Measurements from ENCODE around the gene PTPN9.
"Not testable (repeated sequence)": the region's sequence is repeated elsewhere in the genome, so short reads cannot be mapped to it uniquely, and the experiment has no call there.

The PTPN9 gene

GRCh38 chr15:75453703-75454470, 125.2 kb downstream of the PTPN9 start:
- peak; percentile 100 for DNase-seq (ENCODE audit: low read depth)

DNA sequence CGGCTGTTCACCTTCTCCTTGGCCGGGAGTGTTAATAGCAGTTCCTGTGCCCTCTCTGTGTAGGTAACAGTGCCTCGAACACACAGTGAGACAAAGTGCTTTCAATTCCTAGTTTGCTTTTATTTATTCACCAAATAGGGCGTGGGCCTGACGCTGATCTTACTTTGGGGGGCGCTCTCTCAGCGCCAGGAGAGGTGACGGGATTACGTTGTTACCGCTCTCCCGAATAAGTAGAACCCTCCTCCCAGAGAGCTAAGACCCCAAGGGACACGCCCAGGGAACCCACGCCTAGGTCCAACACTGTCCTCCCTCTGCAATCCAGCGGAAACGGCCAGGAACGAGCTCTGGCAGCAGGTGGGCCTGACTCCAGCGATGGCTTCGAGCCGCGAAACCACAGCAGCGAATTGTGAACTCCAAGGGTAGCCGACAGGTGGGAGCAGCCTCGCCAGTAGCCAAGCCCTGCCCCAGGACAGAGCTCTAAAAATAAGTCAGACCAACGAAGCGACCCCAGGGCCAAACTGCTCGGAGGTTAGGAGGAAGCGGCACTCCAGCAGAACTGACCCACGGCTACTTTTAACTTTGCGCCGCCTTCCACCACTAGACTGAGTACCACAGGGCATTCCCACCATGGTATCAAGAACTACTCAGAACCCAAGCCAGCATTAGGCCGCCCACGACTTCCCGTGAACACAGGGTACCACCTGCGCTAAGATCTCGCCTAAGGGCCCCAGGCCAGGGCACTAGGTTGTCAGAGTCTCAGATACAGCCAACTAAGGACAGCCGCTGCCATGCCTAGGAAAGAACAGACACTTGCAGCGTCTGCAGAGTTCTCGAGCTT, 126.0 kb downstream of the PTPN9 start:
- no peak for DNase-seq (ENCODE audit: low read depth)

GRCh38 chr15:75452364-75452864, 126.7 kb downstream of the PTPN9 start:
- DNase-seq (ENCODE audit: low read depth) = peak; percentile 71

DNA sequence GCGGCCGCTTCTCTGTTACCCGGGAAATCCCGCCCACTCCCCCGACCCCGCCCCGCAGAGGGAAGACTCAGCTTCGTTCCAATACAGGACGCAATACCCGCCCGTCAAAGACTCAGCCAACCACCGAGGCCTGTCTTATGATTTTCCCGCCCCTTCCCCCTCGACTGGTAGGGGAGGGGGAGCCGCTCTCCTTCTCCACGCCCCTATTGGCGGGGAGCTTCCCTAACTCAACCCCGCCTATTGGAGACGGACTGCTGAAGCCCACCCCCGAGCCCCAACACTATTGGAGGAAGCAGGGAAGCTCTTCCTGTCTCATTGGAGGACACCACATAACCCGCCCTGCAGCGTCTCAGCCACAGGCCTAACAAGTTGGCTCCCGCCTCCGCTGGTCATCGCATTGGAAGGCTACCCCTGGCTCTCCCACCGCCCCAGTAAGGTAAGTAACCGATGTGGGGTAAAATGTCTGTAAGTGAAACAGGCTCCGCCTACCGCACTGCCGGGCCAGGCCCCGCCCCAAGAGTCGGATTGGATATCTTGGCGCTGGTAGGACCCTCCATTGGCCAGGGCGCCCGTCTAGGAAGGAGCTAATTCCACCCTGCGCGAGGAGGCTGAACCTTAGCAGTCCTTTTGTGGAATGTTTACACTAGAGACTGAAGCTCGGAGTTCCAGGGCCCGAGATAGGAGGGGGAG, 127.3 kb downstream of the PTPN9 start, which contains the start of gene SIN3A:
SIN3A (minus strand) TSS at position 17 of the 690 bp plus-strand sequence. CDS start 21,315 bp downstream, outside the sequence.
- peak; percentile 100 for DNase-seq (ENCODE audit: low read depth)

DNA sequence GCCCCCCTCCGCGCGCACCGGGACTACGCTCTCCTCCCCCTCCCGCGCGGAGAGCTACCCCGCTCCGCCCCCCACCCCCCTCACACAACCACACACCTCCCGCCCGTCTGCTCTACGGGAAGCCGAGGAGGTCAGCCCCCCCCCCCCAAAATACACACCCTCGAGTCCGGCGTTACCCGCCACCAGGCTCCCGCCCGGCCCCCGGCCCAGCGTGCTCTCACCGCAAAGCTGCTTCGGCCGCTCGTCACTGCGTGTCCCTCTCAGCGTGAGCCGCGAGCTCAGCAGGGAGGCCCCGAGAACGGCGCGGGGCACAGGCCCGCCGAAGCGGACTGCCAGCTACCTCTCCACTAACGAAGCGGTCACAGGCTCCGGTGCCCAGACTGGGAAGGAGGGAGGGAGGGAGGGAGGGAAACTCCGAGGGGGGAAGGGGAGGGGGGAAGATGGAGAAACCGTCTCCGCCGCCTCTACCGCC, 127.9 kb downstream of the PTPN9 start:
- no peak for DNase-seq (ENCODE audit: low read depth)

GRCh38 chr15:75450307-75451201, 128.6 kb downstream of the PTPN9 start:
- peak; percentile 95 for DNase-seq (ENCODE audit: low read depth)

- DNase-seq (ENCODE audit: low read depth) = no peak
Measured at GRCh38 chr15:75449585-75450306, 129.4 kb downstream of the PTPN9 start.

DNA sequence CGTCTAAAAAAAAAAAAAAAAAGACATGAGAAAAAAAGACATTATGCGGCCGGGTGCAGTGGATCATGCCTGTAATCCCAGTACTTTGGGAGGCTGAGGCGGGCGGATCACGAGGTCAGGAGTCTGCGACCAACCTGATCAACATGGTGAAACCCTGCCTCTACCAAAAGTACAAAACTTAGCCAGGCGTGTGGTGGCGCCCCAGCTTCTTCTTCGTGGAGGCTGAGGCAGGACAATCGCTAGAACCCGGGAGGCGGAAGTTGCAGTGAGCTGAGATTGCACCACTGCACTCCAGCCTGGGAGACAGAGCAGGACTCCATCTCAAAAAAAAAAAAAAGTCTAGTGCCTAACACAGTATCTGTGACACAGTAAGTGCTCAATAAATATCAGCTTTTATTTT, 130.9 kb downstream of the PTPN9 start:
- not testable (repeated sequence) for DNase-seq (ENCODE audit: low read depth)

DNA sequence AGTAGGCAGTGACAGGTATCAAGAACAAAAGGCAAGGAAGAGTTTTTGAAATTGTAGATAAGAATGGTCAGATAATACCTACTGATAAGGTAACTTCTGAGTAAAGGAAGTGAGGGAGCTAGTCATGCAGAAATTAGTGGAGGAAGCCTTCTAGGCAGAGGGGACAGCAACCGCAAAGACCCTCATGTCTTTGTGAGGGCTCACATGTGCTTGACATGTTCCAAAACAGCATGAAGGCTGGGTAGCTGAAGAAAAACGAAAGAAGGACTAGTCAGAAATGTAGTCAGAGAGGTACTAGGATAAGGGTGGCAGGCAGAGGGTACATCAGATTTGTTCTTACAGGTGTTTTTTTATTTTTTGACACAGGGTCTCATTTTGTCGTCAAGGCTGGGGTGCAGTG, 133.0 kb downstream of the PTPN9 start:
- no peak for DNase-seq (ENCODE audit: low read depth)

DNA sequence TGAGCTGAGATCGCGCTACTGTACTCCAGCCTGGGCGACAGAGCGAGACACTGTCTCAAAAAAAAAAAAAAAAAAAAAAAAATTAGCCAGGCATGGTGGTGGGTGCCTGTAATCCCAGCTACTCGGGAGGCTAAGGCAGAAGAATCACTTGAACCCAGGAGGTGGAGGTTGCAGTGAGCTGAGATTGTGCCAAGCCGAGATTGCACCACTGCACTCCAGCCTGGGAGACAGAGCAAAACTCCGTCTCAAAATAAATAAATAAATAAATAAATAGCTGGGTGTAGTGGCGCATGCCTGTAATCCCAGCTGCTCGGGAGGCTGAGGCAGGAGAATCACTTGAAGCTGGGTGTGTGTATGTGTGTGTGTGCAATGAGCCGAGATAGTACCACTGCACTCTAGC, 133.8 kb downstream of the PTPN9 start:
- DNase-seq (ENCODE audit: low read depth) = not testable (repeated sequence)

DNA sequence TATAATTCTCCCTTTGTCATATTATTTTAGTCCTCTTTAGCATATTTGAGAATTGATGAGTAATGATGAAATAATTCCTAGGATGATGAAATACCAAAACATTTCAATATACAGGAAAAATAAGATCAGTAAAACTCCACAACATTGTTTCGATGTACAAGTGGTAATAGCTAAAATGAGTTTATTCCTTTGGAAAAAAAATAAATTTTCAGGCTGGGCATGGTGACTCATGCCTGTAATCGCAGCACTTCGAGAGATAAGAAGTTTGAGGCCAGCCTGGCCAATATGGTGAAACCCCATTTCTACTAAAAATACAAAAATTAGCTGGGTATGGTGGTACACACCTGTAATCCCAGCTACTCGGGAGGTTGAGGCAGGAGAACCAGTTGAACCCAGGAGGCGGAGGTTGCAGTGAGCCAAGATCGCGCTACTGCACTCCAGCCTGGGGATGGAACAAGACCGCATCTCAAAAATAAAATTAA, 135.1 kb downstream of the PTPN9 start:
- peak; percentile 64 for DNase-seq (ENCODE audit: low read depth)

- no peak for DNase-seq (ENCODE audit: low read depth)
Measured at GRCh38 chr15:75437721-75438120, 141.4 kb downstream of the PTPN9 start.

GRCh38 chr15:75436881-75437280, 142.2 kb downstream of the PTPN9 start:
- DNase-seq (ENCODE audit: low read depth) = no peak

- peak; percentile 58 for DNase-seq (ENCODE audit: low read depth)
Measured at GRCh38 chr15:75431682-75432081, 147.4 kb downstream of the PTPN9 start.

DNA sequence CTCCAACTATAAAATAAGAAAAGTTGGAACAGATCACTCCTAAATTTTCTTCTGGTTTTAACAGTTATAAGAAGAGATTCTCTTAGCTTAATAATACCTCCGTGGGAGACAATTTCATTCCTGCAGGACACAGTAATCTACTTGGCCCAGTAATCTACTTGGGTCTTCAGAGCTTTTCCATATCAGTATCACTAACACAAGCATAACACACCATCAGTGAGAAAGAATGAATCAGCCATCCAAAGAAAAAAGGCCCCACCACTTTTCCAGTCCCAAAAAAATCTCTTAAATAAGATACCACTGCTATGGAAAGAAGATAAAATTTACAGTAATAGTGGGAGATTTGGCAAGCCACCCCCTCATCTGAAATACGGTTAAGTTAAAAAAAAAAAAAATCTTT, 147.8 kb downstream of the PTPN9 start:
- DNase-seq (ENCODE audit: low read depth) = peak; percentile 42

DNA sequence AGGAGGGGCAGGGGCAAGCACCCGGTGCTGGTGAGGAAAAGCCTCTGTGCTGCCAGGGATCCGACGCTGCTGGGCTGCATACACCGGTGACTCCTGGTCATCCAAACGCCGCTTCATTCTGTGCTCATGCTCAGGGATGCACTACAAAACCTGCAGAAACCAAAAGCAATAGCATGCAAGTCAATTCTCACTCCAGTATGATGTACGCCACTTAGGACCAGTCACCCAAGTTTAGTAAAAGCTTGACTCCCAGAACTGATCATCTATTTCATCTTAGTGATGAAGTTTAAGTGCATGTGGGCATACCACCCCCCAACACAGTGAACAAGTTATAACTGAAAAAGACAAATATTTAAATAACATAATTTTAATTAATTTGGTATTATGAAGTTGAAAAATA, 148.9 kb downstream of the PTPN9 start:
- DNase-seq (ENCODE audit: low read depth) = no peak

DNA sequence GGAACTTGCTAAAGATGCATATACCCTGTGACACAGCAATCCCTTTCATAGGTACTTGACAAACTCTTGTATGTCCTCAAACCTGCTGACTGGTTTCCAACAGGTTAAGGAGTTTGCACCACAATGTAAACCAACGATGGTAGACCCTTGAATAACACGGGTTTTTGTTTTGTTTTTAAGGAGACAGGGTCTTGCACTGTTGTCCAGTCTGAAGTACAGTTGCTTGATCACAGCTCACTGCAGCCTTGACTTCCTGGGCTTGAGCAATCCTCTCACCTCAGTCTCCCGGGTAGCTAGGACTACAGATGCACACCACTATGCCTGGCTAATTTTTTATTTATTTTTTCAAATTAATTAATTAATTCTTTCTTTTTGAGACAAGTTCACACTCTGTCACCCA, 151.0 kb downstream of the PTPN9 start:
- DNase-seq (ENCODE audit: low read depth) = no peak

GRCh38 chr15:75425966-75426500, 153.1 kb downstream of the PTPN9 start:
- no peak for DNase-seq (ENCODE audit: low read depth)

GRCh38 chr15:75422554-75422953, 156.6 kb downstream of the PTPN9 start:
- DNase-seq (ENCODE audit: low read depth) = no peak

GRCh38 chr15:75420698-75421097, 158.4 kb downstream of the PTPN9 start:
- DNase-seq (ENCODE audit: low read depth) = peak; percentile 14

Data from amniotic epithelial cell (primary cell).